ENCODE measurements around the gene HIC1. TPM values are rescaled to one million over a fixed set of nuclear protein-coding genes. Genes with fewer than 3 reads are reported as not detected.

The HIC1 gene
- total RNA-seq, 4 donors from 2014 or later = 2.1 to 14.1 (median 5.9) TPM

DNA sequence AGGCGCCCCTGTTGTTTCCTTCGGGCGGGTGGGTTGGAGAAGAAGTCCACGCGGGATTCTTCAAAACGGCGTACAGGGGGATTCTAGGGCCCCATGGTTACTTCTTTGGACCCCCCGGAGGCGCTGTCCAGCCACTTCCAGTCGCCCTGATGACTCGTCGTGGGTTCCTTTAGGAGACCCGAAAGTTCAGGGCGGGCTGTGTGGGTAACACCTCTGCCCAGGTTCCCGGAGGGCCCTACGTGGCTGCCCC lies 716 bp upstream of the HIC1 start:
- Histone ChIP-seq H3K27me3 (peaks cover 0 to 85% (median 7%) of the 10 kb centered on the region in 4 donors), H3K27ac (peak overlapping the region; percentile 77 to 93 (median 90)), H3K4me1 (peaks cover 45 to 85% (median 65%) of the 10 kb centered on the region in 3 donors), H3K36me3 (peaks cover 0 to 5% (median 0%) of the 10 kb centered on the region in 3 donors), H3K4me3 (peak overlapping the region; percentile 23 to 74 (median 58)), H3K9me3 (no peaks in the 10 kb centered on the region)
- DNase-seq = no peak
- intact Hi-C loops (cut with DNase I) = no loop called here
- no CpG with 5 or more reads among the region's 16 CpGs for WGBS, 2 donors
- TF ChIP-seq, protein P1, sequence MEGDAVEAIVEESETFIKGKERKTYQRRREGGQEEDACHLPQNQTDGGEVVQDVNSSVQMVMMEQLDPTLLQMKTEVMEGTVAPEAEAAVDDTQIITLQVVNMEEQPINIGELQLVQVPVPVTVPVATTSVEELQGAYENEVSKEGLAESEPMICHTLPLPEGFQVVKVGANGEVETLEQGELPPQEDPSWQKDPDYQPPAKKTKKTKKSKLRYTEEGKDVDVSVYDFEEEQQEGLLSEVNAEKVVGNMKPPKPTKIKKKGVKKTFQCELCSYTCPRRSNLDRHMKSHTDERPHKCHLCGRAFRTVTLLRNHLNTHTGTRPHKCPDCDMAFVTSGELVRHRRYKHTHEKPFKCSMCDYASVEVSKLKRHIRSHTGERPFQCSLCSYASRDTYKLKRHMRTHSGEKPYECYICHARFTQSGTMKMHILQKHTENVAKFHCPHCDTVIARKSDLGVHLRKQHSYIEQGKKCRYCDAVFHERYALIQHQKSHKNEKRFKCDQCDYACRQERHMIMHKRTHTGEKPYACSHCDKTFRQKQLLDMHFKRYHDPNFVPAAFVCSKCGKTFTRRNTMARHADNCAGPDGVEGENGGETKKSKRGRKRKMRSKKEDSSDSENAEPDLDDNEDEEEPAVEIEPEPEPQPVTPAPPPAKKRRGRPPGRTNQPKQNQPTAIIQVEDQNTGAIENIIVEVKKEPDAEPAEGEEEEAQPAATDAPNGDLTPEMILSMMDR (IDR thresholded peaks at IDR 0.05) = no peak
- no peak for TF ChIP-seq POLR2A (IDR thresholded peaks at IDR 0.05)

DNA sequence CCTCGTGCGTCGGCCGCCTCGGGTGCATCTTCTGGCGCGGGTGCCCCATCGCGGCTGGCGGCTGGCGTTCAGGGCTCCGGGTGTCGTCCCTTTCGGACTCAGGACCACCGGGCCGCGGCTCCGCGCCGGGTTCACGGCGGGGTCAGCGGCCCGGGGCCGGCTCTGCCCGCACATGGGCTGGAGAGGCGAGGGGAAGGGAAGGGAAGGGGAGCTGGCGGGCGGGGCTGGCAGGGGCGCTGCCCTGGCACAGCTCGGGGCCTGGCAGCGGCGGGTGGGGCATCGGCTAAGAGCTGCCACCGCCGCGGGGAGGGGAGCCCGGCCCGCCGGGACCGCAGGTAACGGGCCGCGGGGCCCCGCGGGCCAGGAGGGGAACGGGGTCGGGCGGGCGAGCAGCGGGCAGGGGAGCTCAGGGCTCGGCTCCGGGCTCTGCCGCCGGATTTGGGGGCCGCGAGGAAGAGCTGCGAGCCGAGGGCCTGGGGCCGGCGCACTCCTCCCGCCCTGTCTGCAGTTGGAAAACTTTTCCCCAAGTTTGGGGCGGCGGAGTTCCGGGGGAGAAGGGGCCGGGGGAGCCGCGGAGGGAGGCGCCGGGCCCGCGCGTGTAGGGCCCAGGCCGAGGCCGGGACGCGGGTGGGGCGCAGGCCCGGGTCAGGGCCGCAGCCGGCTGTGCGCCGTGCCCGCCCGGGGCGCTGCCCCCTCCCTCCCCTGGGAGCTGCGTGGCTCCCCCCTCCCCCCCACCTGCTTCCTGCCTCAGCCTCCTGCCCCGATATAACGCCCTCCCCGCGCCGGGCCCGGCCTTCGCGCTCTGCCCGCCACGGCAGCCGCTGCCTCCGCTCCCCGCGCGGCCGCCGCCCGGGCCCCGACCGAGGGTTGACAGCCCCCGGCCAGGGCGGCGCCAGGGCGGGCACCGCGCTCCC lies 646 bp downstream of the HIC1 start:
- peak overlapping the region; percentile 77 to 93 (median 90) for H3K27ac ChIP-seq
- TF ChIP-seq, protein P1 (IDR thresholded peaks at IDR 0.05) = no peak
- no peak for TF ChIP-seq POLR2A (IDR thresholded peaks at IDR 0.05)
- 0 to 12% methylated on average over 5 to 7 of the region's 113 CpGs for WGBS, 2 donors
- H3K36me3 ChIP-seq = peaks cover 0 to 19% (median 0%) of the 10 kb centered on the region in 3 donors
- no peak for DNase-seq
- H3K4me1 ChIP-seq = peaks cover 50 to 89% (median 62%) of the 10 kb centered on the region in 3 donors
- H3K27me3 ChIP-seq = peaks cover 0 to 80% (median 7%) of the 10 kb centered on the region in 4 donors
- H3K4me3 ChIP-seq = peak overlapping the region; percentile 48 to 74 (median 60)
- no peaks in the 10 kb centered on the region for H3K9me3 ChIP-seq
- intact Hi-C loops (cut with DNase I) = loop anchor here (5.0 kb wide), 1 partner anchor 187 kb away; no protein-coding TSS in a partner anchor

DNA sequence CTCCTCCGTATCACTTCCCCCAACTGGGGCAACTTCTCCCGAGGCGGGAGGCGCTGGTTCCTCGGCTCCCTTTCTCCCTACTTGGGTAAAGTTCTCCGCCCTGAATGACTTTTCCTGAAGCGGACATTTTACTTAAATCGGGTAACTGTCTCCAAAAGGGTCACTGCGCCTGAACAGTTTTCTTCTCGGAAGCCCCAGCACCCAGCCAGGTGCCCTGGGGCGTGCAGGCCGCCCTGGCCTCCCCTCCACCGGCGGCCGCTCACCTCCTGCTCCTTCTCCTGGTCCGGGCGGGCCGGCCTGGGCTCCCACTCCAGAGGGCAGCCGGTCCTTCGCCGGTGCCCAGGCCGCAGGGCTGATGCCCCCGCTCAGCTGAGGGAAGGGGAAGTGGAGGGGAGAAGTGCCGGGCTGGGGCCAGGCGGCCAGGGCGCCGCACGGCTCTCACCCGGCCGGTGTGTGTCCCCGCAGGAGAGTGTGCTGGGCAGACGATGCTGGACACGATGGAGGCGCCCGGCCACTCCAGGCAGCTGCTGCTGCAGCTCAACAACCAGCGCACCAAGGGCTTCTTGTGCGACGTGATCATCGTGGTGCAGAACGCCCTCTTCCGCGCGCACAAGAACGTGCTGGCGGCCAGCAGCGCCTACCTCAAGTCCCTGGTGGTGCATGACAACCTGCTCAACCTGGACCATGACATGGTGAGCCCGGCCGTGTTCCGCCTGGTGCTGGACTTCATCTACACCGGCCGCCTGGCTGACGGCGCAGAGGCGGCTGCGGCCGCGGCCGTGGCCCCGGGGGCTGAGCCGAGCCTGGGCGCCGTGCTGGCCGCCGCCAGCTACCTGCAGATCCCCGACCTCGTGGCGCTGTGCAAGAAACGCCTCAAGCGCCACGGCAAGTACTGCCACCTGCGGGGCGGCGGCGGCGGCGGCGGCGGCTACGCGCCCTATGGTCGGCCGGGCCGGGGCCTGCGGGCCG lies 1.6 kb downstream of the HIC1 start:
- peaks cover 0 to 28% (median 0%) of the 10 kb centered on the region in 3 donors for H3K36me3 ChIP-seq
- peak overlapping the region; percentile 77 to 93 (median 90) for H3K27ac ChIP-seq
- TF ChIP-seq POLR2A (IDR thresholded peaks at IDR 0.05) = no peak
- TF ChIP-seq, protein P1 (IDR thresholded peaks at IDR 0.05) = peak in 2 of 6 experiments; percentile 29 to 38
- H3K9me3 ChIP-seq = no peaks in the 10 kb centered on the region
- peaks cover 47 to 89% (median 53%) of the 10 kb centered on the region in 3 donors for H3K4me1 ChIP-seq
- H3K27me3 ChIP-seq = peaks cover 0 to 71% (median 7%) of the 10 kb centered on the region in 4 donors
- DNase-seq = no peak
- peak overlapping the region; percentile 48 to 74 (median 60) for H3K4me3 ChIP-seq
- intact Hi-C loops (cut with DNase I) = loop anchor here (5.0 kb wide), 1 partner anchor 186 kb away; no protein-coding TSS in a partner anchor
- WGBS, 2 donors = 44 to 48% methylated on average over 5 to 43 of the region's 85 CpGs

DNA sequence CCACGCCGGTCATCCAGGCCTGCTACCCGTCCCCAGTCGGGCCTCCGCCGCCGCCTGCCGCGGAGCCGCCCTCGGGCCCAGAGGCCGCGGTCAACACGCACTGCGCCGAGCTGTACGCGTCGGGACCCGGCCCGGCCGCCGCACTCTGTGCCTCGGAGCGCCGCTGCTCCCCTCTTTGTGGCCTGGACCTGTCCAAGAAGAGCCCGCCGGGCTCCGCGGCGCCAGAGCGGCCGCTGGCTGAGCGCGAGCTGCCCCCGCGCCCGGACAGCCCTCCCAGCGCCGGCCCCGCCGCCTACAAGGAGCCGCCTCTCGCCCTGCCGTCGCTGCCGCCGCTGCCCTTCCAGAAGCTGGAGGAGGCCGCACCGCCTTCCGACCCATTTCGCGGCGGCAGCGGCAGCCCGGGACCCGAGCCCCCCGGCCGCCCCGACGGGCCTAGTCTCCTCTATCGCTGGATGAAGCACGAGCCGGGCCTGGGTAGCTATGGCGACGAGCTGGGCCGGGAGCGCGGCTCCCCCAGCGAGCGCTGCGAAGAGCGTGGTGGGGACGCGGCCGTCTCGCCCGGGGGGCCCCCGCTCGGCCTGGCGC lies 2.4 kb downstream of the HIC1 start:
- TF ChIP-seq POLR2A (IDR thresholded peaks at IDR 0.05) = no peak
- TF ChIP-seq, protein P1 (IDR thresholded peaks at IDR 0.05) = no peak
- H3K36me3 ChIP-seq = peaks cover 0 to 36% (median 0%) of the 10 kb centered on the region in 3 donors
- H3K27me3 ChIP-seq = peaks cover 0 to 64% (median 7%) of the 10 kb centered on the region in 4 donors
- WGBS, 2 donors = no CpG with 5 or more reads among the region's 81 CpGs
- H3K27ac ChIP-seq = peak overlapping the region; percentile 62 to 93 (median 90)
- H3K4me3 ChIP-seq = peak overlapping the region; percentile 48 to 74 (median 60)
- no peaks in the 10 kb centered on the region for H3K9me3 ChIP-seq
- DNase-seq = no peak
- H3K4me1 ChIP-seq = peaks cover 47 to 91% (median 53%) of the 10 kb centered on the region in 3 donors
- intact Hi-C loops (cut with DNase I) = loop anchor here (5.0 kb wide), 1 partner anchor 185 kb away; no protein-coding TSS in a partner anchor
